NCI-H2171 treated with DMSO at 0.1 percent for 48 hours (cell line): Measurements from ENCODE around the gene ZNF626.
"Not testable (repeated sequence)": the region's sequence is repeated elsewhere in the genome, so short reads cannot be mapped to it uniquely, and the experiment has no call there.

Experiments used
- DNase-seq: peaks from one replicate; lab custom pipeline; 2025; lab: John Stamatoyannopoulos, UW

Gene ZNF626

GRCh38 chr19:20661150-20661819 lies at the start of gene ZNF626:
TSS of gene ZNF626 (minus strand) at chr19:20661571. CDS start at chr19:20661446, 125 bp downstream.
- peak; percentile 92 for DNase-seq

DNA sequence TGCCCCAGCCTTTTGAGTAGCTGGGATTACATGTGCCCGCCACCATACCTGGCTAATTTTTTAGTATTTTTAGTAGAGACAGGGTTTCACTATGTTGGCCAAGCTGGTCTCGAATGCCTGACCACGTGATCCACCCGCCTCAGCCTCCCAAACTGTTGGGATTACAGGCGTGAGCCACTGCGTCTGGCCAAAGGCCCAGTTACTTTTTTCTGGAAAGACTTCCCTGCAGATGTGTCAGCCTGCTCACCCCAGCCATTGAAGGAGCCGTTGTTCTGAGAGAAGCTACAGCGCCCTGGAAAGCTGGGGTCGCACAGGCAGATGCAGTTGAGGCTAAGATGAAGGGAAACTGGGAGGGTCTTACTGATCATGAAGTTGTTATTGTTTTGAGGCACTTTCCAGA lies 7.9 kb upstream of the ZNF626 start:
- no peak for DNase-seq

GRCh38 chr19:20667281-20667680 lies 5.9 kb upstream of the ZNF626 start:
- DNase-seq = no peak

DNA sequence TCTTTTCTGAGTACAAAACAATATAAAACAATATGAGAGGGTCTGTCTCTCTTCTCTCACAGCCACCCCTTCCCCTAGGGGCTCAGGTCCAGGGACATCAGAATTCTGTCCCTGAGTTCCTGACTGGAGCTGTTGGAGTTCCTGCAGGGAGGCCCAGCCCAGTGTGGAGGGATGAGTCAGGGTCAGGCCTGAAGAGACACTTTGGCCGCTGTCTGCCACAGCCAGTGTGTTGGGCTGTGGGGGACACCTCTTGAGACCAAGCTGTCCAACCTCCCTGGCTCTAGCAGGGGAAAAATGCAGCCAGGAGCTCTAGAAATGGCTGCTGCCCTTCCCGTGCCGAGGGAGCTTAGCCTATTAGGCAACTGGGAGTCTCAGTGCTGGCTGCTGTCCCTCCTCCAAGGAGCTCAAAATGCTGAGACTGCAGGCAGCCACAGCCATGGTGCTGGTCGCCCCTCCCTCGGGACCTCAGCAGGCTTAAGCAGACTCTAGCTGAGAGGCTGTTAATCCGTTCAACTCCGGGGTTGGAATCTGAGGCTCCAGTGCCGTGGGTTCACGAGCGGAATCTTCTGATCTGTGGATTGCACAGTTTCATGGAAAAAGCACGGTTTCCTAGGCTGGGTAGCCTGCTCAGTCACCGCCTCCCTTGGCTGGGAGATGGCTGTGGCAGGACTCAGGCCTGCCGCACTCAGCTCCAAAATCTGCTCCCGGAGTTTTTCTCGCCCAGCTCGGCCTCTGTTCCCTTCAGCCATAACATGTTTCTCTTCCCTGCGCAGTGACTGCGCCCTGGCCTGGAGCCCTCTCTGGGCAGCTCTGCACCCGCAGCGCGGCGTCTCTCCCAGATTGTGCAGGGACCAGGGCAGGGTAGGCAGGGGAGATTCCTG lies 3.8 kb upstream of the ZNF626 start:
- no peak for DNase-seq

DNA sequence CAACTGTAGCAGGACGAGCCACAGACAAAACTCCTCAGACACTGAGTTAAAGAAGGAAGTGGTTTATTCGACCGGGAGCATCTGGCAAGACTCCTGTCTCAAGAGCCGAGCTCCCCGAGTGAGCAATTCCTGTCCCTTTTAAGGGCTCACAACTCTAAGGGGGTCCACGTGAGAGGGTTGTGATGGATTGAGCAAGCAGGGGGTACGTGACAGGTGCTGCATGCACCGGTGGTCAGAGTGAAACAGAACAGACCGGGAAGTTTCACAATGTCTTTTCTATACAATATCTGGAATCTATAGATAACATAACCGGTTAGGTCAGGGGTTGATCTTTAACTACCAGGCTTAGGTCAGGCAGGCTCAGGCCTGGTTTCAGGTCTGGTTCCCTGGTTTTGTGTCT lies 3.1 kb upstream of the ZNF626 start:
- DNase-seq = not testable (repeated sequence)

DNA sequence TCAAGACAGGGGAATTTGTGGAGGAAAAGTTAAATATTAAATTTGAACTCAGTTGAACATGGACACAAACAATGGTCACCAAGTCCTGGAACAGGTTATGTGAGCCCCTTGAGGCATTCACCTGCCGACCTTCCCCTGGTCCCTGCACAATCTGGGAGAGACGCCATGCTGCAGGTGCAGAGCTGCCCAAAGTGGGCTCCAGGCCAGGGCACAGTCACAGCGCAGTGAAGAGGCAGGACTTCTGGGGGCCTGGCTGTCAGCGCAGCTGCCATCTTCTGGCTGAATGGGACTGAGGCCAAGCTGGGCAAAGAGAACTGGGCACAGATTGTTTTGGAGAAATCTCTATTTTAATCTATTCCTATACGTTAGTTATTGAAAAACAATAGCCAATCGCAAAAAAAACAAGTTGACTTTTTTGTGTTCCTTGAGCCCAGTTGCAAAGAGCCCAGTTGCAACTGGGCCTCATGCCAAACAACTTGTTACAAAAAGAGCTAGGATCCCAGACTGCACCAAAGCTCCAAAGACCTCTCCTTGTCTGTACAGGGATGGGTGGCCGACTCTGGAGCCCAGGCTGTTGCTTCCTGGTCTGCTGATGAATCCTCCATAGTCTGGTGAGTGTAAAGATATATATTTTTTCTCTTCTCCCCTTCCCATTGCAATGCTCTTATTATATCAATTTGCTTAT lies 1.2 kb upstream of the ZNF626 start:
- DNase-seq = no peak

DNA sequence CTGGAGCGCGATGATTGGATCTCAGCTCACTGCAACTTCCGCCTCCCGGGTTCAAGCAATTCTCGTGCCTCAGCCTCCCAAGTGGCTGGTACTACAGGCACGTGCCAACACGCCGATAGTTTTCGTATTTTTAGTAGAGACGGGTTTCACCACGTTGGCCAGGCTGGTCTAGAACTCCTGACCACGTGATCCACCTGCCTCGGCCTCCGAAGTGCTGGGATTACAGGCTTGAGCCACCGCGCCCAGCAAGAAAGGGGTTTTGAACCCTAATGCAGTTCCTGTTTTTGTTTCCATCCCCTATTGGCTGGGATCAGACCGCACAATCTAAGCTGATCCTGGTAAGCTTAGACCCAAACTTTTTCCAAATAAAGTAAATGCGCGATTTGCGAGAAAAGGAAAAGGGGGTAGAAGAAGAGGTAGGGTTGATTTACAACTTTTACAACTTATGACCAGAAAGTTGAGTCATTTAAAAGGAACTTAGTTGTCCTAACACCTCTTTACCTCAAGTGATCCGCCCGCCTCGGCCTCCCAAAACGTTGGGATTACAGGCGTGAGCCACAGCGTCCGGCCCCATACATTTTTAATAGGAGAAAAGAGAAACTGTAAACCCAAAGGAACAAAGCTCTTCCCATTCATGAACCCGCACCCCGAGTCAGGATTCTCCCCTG lies 764 bp downstream of the ZNF626 start:
- no peak for DNase-seq

DNA sequence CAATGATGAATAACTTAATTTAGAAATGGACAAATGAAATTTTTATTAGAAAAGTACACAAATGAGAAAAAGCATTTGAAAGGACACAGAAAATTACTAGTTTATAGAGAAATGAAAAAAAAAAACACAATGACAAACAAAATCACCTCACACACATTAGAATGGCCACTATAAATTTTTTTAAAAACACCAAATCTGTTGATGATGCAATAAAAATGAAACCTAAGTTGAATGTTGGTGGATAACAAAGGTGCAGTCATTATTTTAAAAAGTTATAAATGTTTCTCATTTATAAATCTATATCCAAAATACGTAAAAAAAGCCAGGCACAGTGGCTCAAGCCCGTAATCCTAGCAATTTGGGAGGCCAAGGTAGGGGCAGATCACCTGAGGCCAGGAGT lies 20.8 kb downstream of the ZNF626 start:
- no peak for DNase-seq

DNA sequence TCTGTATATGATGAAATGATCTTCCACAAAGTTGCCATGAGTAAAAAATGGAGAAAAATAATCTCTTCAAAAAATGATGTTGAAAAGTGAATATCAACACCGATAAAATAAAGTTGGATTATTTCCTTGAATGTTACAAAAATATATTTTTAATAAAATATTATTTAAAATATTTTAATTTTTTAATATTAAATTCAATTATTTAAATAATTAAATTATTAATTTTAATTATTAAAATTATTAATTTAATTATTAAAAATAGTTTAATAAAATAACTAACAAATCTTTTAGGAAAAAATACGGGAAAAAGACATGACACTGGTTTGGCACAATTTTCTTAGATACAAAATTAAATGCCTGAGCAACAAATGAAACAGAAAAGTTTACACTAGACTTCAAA lies 21.3 kb downstream of the ZNF626 start:
- no peak for DNase-seq

DNA sequence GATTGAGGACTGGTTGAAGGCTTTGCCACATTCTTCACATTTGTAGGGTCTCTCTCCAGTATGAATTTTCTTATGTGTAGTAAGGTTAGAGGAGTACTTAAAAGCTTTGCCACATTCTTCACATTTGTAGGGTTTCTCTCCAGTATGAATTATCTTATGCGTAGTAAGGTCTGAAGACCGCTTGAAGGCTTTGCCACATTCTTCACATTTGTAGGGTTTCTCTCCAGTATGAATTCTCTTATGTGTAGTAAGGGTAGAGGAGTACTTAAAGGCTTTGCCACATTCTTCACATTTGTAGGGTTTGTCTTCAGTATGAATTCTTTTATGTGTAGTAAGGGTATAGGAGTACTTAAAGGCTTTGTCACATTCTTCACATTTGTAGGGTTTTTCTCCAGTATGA lies 36.8 kb downstream of the ZNF626 start:
- DNase-seq = not testable (repeated sequence)

GRCh38 chr19:20616071-20616470 lies 45.3 kb downstream of the ZNF626 start:
- no peak for DNase-seq

GRCh38 chr19:20614971-20615370 lies 46.4 kb downstream of the ZNF626 start:
- not testable (repeated sequence) for DNase-seq

- no peak for DNase-seq
These were observed 48.6 kb downstream of the ZNF626 start for GRCh38 chr19:20612711-20613316.

GRCh38 chr19:20611866-20612265 lies 49.5 kb downstream of the ZNF626 start:
- DNase-seq = no peak

DNA sequence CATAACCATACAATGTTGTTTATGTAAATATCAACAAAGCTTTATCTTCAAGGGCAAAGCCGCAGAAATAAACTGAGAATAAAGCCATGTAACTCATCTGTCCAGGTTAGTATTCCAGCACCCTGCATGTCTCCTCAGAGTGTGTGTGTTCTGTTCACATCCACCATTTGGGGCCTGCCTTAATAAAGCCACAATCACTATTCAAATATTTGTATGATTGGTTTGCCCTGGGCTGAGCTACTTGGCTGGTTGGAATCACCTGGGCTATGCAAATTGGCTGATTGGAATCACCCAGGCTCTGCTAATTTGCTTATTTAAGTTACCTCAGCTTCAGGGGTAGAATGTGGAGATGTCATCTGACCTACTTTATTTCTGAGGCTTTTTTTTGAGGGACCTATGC lies 53.4 kb downstream of the ZNF626 start:
- DNase-seq = no peak
